Activated CD8-positive, alpha-beta T cell treated with anti-CD3 and anti-CD28 coated beads for 36 hours (primary cell): ENCODE data around the gene ANKRD44. TPM values are rescaled to one million over a fixed set of nuclear protein-coding genes. Genes with fewer than 3 reads are reported as not detected.

Experiments used
- ATAC-seq: fragments of 200-7000 bp; cut with Tn5 transposase; one replicate; pipeline ENCODE4 v1.10.0; 2021; ENCODE audit warnings: mild to moderate bottlenecking, moderate library complexity
- CTCF ChIA-PET: fragments of 350-600 bp; sonication (Branson Sonifier 250); formaldehyde crosslinking; loops from one replicate; lab custom pipeline; 2021; ENCODE audit warnings: antibody characterized with exemption; lab: Charles Lee
- POLR2A ChIA-PET: fragments of 350-600 bp; sonication (Branson Sonifier 250); formaldehyde crosslinking; loops from one replicate; lab custom pipeline; 2021; ENCODE audit warnings: antibody characterized with exemption; lab: Charles Lee
- DNase-seq: peaks from one replicate; pipeline ENCODE4 v3.0.0-alpha.2; 2020
- H3K27ac Mint-ChIP-seq: one replicate; pipeline ENCODE4 v1.8.0; 2021; ENCODE audit warnings: mild to moderate bottlenecking, mixed read lengths
- H3K27me3 Mint-ChIP-seq: one replicate; pipeline ENCODE4 v1.8.0; 2021; ENCODE audit warnings: mixed read lengths
- H3K36me3 Mint-ChIP-seq: one replicate; pipeline ENCODE4 v1.8.0; 2021; ENCODE audit warnings: low read depth, mixed read lengths
- H3K4me1 Mint-ChIP-seq: one replicate; pipeline ENCODE4 v1.8.0; 2021; ENCODE audit warnings: low read depth, mixed read lengths
- H3K4me3 Mint-ChIP-seq: one replicate; pipeline ENCODE4 v1.8.0; 2021; ENCODE audit warnings: mild to moderate bottlenecking, moderate library complexity, mixed read lengths
- H3K9me3 Mint-ChIP-seq: one replicate; pipeline ENCODE4 v1.8.0; 2021; ENCODE audit warnings: mixed read lengths
- intact Hi-C: fragments of 100-400 bp; cut with micrococcal nuclease; formaldehyde crosslinking; loops from one replicate; pipeline ENCODE4 v1.10.0; 2022
- total RNA-seq, 2 experiments: library from RNA; stranded (reverse); gene quantifications; one replicate each; pipeline ENCODE4 v1.2.3, GENCODE V29; 2021
- TF ChIP-seq, protein P1 (sequence below): fragments of 200-600 bp; IDR thresholded peaks from one replicate; pipeline ENCODE4 v1.8.0; 2022; ENCODE audit warnings: antibody characterized with exemption, mild to moderate bottlenecking

The ANKRD44 gene
- total RNA-seq, 2 experiments from 2014 or later: 131 to 132 TPM

DNA sequence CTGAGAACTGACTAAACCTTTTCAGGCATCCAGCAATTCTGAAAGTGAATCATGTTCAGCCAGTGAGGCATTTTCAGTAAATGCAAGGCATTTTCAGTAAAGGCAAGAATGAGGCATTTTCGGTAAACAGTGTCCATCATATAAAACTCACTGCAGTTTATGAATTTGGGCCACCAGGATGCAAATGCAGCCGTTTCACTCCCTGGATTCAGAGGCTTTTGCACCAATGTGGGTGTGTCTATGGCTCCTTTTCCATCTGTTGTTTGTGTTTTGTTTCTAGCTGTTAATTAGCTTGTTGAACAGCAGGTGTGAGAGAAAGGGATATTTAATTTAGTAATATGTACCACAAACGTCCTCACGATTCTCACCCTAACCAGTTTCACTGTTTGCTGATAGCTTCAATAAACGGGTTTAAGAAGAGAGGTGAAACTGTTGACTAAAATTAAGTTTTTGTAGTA lies 267.8 kb downstream of the ANKRD44 start:
- ChIA-PET POLR2A (interaction anchor here (1.4 kb wide), 1 partner anchor 12 kb away, joined by 5 read pairs; no protein-coding TSS in a partner anchor), CTCF (interaction anchor here (1.5 to 1.6 kb wide), 2 partner anchors 9 to 14 kb away, joined by 4 read pairs; no protein-coding TSS in a partner anchor)
- no peak for DNase-seq
- TF ChIP-seq, protein P1, sequence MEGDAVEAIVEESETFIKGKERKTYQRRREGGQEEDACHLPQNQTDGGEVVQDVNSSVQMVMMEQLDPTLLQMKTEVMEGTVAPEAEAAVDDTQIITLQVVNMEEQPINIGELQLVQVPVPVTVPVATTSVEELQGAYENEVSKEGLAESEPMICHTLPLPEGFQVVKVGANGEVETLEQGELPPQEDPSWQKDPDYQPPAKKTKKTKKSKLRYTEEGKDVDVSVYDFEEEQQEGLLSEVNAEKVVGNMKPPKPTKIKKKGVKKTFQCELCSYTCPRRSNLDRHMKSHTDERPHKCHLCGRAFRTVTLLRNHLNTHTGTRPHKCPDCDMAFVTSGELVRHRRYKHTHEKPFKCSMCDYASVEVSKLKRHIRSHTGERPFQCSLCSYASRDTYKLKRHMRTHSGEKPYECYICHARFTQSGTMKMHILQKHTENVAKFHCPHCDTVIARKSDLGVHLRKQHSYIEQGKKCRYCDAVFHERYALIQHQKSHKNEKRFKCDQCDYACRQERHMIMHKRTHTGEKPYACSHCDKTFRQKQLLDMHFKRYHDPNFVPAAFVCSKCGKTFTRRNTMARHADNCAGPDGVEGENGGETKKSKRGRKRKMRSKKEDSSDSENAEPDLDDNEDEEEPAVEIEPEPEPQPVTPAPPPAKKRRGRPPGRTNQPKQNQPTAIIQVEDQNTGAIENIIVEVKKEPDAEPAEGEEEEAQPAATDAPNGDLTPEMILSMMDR: no peak
- Mint-ChIP-seq H3K4me1 (peaks cover 24% of the 10 kb centered on the region), H3K27me3 (no peaks in the 10 kb centered on the region), H3K36me3 (peaks cover 25% of the 10 kb centered on the region), H3K27ac (peak overlapping the region; percentile 3), H3K4me3 (no peak overlapping the region), H3K9me3 (no peaks in the 10 kb centered on the region)
- no peak for ATAC-seq
- intact Hi-C loops: no loop called here

DNA sequence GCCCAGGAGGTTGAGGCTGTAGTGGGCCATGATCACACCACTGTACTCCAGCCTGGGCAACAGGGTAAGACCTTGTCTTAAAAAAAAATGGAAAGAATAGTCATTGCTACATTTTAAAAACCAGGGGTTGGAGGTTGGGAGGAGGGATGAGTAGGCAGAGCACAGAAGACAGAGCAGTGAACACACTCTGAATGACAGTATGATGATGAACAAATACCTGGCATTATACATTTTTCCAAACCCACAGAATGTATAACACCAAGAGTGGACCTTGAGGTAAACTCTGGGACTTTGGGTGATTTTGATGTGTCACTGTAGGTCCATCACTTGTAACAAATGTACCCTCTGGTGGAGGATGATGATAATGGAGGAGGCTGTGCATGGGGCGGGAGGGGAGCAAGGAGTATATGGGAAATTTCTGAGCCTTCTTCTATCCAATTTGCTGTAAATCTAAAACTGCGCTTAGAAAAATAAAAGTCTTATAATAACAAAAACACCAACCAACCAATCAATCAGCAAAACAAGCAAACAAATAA lies 272.6 kb downstream of the ANKRD44 start:
- Mint-ChIP-seq H3K27ac (peak overlapping the region; percentile 46), H3K4me1 (peaks cover 47% of the 10 kb centered on the region), H3K4me3 (no peak overlapping the region), H3K36me3 (peaks cover 53% of the 10 kb centered on the region), H3K27me3 (no peaks in the 10 kb centered on the region), H3K9me3 (no peaks in the 10 kb centered on the region)
- intact Hi-C loops: no loop called here
- peak; percentile 45 for ATAC-seq
- CTCF ChIA-PET: interaction anchor here (1.2 to 2.9 kb wide), 3 partner anchors 10 to 76 kb away, joined by 3 to 12 read pairs (median 4); no protein-coding TSS in a partner anchor
- no peak for DNase-seq
- TF ChIP-seq, protein P1: no peak
- POLR2A ChIA-PET: no interaction called here

DNA sequence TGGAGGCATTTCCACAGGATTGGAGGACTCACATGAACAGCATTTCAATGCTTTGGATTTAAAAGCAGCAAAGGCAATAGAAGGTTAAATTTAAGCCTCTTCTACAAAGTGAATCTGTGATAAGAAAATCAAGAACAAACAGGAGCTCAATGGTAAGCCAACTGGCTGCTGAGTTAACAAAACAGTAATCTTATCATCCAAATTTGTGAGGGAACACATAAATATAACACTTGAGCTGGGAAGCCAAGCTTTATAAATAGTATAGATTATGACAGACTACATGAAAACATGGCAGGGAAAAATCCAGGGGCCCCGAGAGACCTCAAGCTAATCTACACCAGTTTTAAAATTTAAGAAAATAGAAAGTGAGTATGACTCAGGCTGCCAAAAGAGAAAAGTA lies 275.6 kb downstream of the ANKRD44 start:
- ATAC-seq (no peak), DNase-seq (no peak)
- ChIA-PET POLR2A (no interaction called here), CTCF (interaction anchor here (1.2 to 2.9 kb wide), 3 partner anchors 10 to 25 kb away, joined by 4 to 12 read pairs (median 5); no protein-coding TSS in a partner anchor)
- Mint-ChIP-seq H3K27ac (peak overlapping the region; percentile 55), H3K9me3 (peaks cover 2% of the 10 kb centered on the region), H3K36me3 (peaks cover 55% of the 10 kb centered on the region), H3K4me3 (no peak overlapping the region), H3K27me3 (no peaks in the 10 kb centered on the region), H3K4me1 (peaks cover 52% of the 10 kb centered on the region)
- TF ChIP-seq, protein P1: no peak
- intact Hi-C loops: no loop called here

DNA sequence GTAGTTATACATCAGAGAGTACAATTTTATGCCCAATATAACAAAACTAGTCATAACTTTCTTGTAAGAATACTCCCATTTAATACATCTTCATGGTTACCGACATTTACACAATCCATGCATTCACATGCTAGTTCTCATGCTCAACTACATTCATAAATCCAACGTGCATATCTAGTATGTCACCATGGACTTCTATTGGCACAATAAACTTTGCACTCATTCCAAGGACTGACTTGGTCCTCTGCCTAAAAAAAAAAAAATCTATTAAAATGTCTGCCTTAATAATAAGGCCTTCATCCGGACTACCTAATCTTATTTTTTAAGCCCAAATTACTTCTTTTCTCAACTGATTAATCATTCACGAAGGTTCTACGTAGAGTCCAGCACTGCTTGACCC lies 276.3 kb downstream of the ANKRD44 start:
- no peak overlapping the region for H3K4me3 Mint-ChIP-seq
- peaks cover 2% of the 10 kb centered on the region for H3K9me3 Mint-ChIP-seq
- peak overlapping the region; percentile 21 for H3K27ac Mint-ChIP-seq
- TF ChIP-seq, protein P1: no peak
- intact Hi-C loops: no loop called here
- ChIA-PET CTCF (interaction anchor here (1.3 to 1.6 kb wide), 3 partner anchors 9 to 24 kb away, joined by 3 to 4 read pairs (median 4); no protein-coding TSS in a partner anchor), POLR2A (no interaction called here)
- ATAC-seq: no peak
- peaks cover 62% of the 10 kb centered on the region for H3K36me3 Mint-ChIP-seq
- peaks cover 52% of the 10 kb centered on the region for H3K4me1 Mint-ChIP-seq
- no peaks in the 10 kb centered on the region for H3K27me3 Mint-ChIP-seq
- DNase-seq: no peak

DNA sequence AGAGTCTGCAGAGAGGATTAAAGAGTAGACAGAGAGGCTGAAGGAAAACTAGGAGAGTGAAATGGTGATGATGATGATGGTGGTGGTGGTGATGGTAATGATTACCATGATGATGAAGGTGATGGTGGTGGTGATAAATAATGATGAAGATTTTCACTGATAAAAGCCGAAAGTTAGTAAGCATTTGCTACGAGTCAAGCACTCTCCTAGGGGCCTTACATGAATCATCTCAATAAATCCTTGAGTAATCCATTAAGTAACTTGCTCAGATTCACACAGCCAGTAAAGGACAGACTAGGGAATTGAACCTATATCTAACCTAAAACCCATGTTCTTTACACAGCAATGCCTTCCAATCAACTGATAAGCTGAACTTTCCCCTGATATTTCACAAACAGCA lies 277.4 kb downstream of the ANKRD44 start:
- H3K27me3 Mint-ChIP-seq: no peaks in the 10 kb centered on the region
- ChIA-PET POLR2A (interaction anchor here (0.6 kb wide), 1 partner anchor 12 kb away, joined by 3 read pairs; no protein-coding TSS in a partner anchor), CTCF (interaction anchor here (1.3 to 1.6 kb wide), 3 partner anchors 10 to 23 kb away, joined by 3 to 4 read pairs (median 4); no protein-coding TSS in a partner anchor)
- ATAC-seq (no peak), DNase-seq (no peak)
- peaks cover 53% of the 10 kb centered on the region for H3K4me1 Mint-ChIP-seq
- peak overlapping the region; percentile 21 for H3K27ac Mint-ChIP-seq
- H3K9me3 Mint-ChIP-seq: peaks cover 2% of the 10 kb centered on the region
- H3K36me3 Mint-ChIP-seq: peaks cover 68% of the 10 kb centered on the region
- intact Hi-C loops: no loop called here
- H3K4me3 Mint-ChIP-seq: no peak overlapping the region
- TF ChIP-seq, protein P1: no peak
